Peyer's patch (tissue), 4 donors: ENCODE measurements around the gene ADARB1. TPM values are rescaled to one million over a fixed set of nuclear protein-coding genes. Genes with fewer than 3 reads are reported as not detected.

ENCODE experiments used
- DNase-seq, 3 donors: peaks; one replicate each; pipeline ENCODE4 v3.0.0-alpha.2; 2017 to 2019
- H3K27ac ChIP-seq, 4 donors: fragments of 200-600 bp; sonication (generic); one replicate each; pipeline ENCODE4 v1.5.1; 2016 to 2019
- H3K27me3 ChIP-seq, 2 donors: fragments of 200-600 bp; sonication (generic); one replicate each; pipeline ENCODE4 v1.5.1; 2019
- H3K36me3 ChIP-seq, 3 donors: fragments of 200-600 bp; sonication (generic); one replicate each; pipeline ENCODE4 v1.5.1; 2016 to 2019
- H3K4me1 ChIP-seq, 4 donors: fragments of 200-600 bp; sonication (generic); one replicate each; pipeline ENCODE4 v1.5.1; 2016 to 2019
- H3K4me3 ChIP-seq, 4 donors: fragments of 200-600 bp; sonication (generic); 1 replicate in 3 of 4; 2 replicates in 1 of 4; pipeline ENCODE4 v1.5.1; 2016 to 2019; ENCODE audit warnings: mild to moderate bottlenecking in 1 of 4
- H3K9me3 ChIP-seq, 4 donors: fragments of 200-600 bp; sonication (generic); one replicate each; pipeline ENCODE4 v1.5.1; 2016 to 2019; ENCODE audit warnings: mild to moderate bottlenecking in 1 of 4
- POLR2A ChIP-seq, 2 donors: fragments of 450-650 bp; IDR thresholded peaks; one replicate each; pipeline ENCODE4 v1.5.1; 2017; ENCODE audit warnings: antibody characterized with exemption in 2 of 2, mild to moderate bottlenecking in 2 of 2, moderate library complexity in 2 of 2
- total RNA-seq, 4 donors: library from RNA; depleted of rRNA; stranded (reverse); fragments of >200 nt; gene quantifications; one replicate each; pipeline ENCODE4 v1.1.0, GENCODE V29; 2016
- TF ChIP-seq, protein P1 (sequence below), 6 experiments: fragments of 450-650 bp in 4 of 6; fragments of 200-600 bp in 2 of 6; sonication (generic) in 1 of 6; IDR thresholded peaks; one replicate each; pipeline ENCODE4 v1.5.1; 2017 to 2019; ENCODE audit warnings: antibody characterized with exemption in 6 of 6, mild to moderate bottlenecking in 3 of 6, moderate library complexity in 1 of 6

Gene ADARB1
- total RNA-seq, 4 donors from 2014 or later, result 7.4 to 47.9 (median 10.0) TPM

DNA sequence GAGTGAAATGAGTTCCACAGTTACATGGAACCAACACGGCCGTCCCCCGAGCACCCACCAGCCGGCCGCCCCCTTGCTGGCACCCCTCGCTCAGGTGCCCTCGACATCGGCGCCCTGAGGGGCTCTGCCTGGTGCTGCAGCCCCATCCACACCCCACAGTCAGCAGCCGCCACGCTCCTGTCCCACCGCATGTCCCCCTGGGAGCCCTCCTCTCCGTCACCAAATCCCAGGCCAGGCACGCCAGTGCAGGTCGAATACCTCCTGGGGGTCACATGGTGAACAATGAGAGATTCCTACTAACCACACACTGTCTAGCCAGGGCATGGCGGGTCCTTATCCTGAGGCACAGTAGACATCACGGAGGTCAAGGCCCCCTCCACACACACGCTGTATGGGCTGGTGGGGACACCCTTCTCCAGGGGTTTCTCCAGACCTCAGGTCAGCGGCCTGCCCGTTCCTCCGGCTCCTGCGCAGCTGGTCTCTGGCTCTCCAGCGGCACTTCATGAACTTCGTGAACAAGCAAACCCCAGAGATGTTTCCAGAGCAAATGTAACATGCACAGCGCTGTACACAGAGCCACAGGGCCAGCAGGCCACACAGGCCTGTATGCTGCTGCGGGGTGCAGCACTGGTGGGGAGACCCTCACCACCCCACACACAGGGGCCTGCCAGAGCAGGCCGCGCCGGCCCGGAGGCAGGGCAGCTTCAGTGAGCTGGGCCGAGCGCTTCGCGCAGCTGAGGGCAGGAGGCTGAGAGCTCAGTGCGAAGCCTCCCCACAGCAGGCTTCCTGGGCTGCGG is 191.5 kb downstream of the ADARB1 start:
- Histone ChIP-seq H3K9me3 (no peaks in the 10 kb centered on the region), H3K4me3 (no peak overlapping the region), H3K36me3 (peaks cover 0 to 67% (median 0%) of the 10 kb centered on the region in 3 donors), H3K4me1 (no peaks in the 10 kb centered on the region), H3K27me3 (no peaks in the 10 kb centered on the region), H3K27ac (no peak overlapping the region)
- TF ChIP-seq POLR2A (IDR thresholded peaks at IDR 0.05), result no peak
- TF ChIP-seq, protein P1, sequence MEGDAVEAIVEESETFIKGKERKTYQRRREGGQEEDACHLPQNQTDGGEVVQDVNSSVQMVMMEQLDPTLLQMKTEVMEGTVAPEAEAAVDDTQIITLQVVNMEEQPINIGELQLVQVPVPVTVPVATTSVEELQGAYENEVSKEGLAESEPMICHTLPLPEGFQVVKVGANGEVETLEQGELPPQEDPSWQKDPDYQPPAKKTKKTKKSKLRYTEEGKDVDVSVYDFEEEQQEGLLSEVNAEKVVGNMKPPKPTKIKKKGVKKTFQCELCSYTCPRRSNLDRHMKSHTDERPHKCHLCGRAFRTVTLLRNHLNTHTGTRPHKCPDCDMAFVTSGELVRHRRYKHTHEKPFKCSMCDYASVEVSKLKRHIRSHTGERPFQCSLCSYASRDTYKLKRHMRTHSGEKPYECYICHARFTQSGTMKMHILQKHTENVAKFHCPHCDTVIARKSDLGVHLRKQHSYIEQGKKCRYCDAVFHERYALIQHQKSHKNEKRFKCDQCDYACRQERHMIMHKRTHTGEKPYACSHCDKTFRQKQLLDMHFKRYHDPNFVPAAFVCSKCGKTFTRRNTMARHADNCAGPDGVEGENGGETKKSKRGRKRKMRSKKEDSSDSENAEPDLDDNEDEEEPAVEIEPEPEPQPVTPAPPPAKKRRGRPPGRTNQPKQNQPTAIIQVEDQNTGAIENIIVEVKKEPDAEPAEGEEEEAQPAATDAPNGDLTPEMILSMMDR (IDR thresholded peaks at IDR 0.05), result no peak
- DNase-seq, result peak; percentile 3 to 44 (median 37)

DNA sequence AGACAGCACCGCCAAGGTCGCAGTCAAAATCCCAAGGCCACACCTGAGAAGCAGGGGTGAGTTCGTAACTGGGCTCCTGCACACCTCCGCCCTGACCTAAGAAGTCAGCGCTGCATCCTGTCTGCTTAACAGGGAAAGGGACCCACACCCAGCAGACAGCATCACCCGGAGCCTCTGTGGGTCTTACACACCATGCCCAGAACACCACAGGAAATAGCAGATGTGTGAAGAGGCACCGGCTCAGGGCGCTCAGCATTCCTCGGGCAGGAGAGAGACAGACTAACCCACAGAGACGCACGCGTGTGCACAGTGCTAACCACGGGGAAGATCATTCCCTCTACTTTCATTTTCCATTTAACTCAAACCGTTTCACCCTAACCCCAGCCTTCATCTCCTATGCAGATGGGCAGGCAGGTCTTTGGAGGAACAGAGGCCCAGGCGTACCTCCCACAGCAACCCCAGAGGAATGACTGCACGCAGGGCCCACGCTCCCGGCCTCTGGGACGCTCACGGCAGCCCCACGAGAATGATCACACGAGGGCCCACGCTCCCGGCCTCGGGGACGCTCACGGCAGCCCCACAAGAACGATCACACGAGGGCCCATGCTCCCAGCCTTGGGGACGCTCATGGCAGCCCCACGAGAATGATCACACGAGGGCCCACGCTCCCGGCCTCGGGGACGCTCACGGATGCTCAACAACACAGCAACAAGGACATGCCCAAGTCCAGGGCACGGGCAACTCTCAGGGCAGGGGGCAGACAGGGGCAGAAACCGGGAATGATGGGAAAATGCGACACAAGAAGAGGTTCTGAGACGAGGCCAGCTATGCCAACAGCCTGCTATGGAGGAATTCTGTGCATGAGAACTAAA is 192.4 kb downstream of the ADARB1 start:
- Histone ChIP-seq H3K4me1 (no peaks in the 10 kb centered on the region), H3K27me3 (no peaks in the 10 kb centered on the region), H3K27ac (no peak overlapping the region), H3K36me3 (peaks cover 0 to 76% (median 0%) of the 10 kb centered on the region in 3 donors), H3K4me3 (no peak overlapping the region), H3K9me3 (no peaks in the 10 kb centered on the region)
- peak; percentile 16 to 59 (median 43) for DNase-seq
- TF ChIP-seq, protein P1 (IDR thresholded peaks at IDR 0.05), result no peak
- TF ChIP-seq POLR2A (IDR thresholded peaks at IDR 0.05), result no peak

- Histone ChIP-seq H3K4me1 (no peaks in the 10 kb centered on the region), H3K36me3 (peaks cover 0 to 81% (median 0%) of the 10 kb centered on the region in 3 donors), H3K9me3 (no peaks in the 10 kb centered on the region), H3K27me3 (no peaks in the 10 kb centered on the region), H3K4me3 (no peak overlapping the region), H3K27ac (no peak overlapping the region)
- TF ChIP-seq, protein P1 (IDR thresholded peaks at IDR 0.05), result no peak
- TF ChIP-seq POLR2A (IDR thresholded peaks at IDR 0.05), result no peak
- DNase-seq, result peak in 1 of 3 donors; percentile 19
Observed at GRCh38 chr21:45267390-45267760, 193.0 kb downstream of the ADARB1 start.

DNA sequence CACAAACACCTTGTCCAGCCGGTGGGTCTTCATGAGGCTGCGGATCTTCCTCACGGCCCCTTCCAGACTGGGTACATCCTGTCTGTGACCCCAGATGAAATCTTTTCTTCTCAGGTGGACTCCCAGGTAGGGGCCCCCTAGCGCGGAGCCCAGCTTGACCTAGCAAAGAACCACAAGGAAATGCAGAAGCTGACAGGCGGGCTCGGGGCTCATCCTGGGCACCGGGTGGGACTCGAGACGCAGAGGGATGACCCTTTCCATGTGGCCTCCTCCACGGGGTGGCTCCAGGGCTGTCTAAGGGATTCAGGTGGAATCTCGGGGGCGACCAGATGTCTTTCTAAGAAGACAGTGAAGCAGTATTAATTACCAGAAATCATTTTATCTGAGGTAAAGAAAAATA is 195.5 kb downstream of the ADARB1 start:
- H3K9me3 ChIP-seq, result no peaks in the 10 kb centered on the region
- H3K27me3 ChIP-seq, result no peaks in the 10 kb centered on the region
- peak in 2 of 3 donors; percentile 12 to 27 for DNase-seq
- no peak for TF ChIP-seq POLR2A (IDR thresholded peaks at IDR 0.05)
- TF ChIP-seq, protein P1 (IDR thresholded peaks at IDR 0.05), result no peak
- no peak overlapping the region for H3K27ac ChIP-seq
- H3K4me3 ChIP-seq, result no peak overlapping the region
- peaks cover 0 to 86% (median 0%) of the 10 kb centered on the region in 3 donors for H3K36me3 ChIP-seq
- no peaks in the 10 kb centered on the region for H3K4me1 ChIP-seq

DNA sequence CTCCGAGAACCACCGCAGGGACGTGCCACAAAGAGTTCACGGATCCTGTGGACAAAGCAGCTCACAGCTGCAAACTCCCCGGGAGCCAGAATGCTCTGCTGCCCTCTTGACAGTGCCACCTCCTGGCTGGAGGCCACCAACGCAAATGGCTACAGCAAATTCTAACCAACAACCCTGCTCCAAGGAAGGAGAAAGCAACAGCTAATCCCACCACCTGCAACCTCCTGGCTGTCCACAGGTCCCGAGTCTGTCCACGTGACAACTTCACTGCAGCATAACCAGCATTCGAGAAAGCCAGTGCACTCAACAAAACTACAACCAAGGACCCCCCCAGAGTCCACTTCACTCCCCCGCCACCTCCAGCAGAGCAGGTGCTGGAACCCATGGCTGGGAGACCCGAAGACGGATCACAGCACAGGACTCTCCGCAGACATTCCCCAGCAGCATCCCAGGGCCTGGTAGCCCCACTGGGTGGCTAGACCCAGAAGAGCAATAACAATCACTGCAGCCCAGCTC is 196.0 kb downstream of the ADARB1 start:
- TF ChIP-seq, protein P1 (IDR thresholded peaks at IDR 0.05), result no peak
- no peak for TF ChIP-seq POLR2A (IDR thresholded peaks at IDR 0.05)
- DNase-seq, result peak in 2 of 3 donors; percentile 11 to 46
- Histone ChIP-seq H3K36me3 (peaks cover 0 to 86% (median 0%) of the 10 kb centered on the region in 3 donors), H3K4me1 (no peaks in the 10 kb centered on the region), H3K9me3 (no peaks in the 10 kb centered on the region), H3K27me3 (no peaks in the 10 kb centered on the region), H3K27ac (no peak overlapping the region), H3K4me3 (no peak overlapping the region)

Other genes starting within 250 kb of the ADARB1 start
- 100 to 1,000 TPM in 3 of 4 donors, 10 to 100 TPM in 1; 69.3 to 495 (median 390) TPM for gene PTTG1IP, start 200.9 kb upstream of the ADARB1 start, total RNA-seq
- 10 to 100 TPM in 3 of 4 donors, 1 to 10 TPM in 1; 9.3 to 58.6 (median 16.4) TPM for gene ITGB2, start 153.7 kb upstream of the ADARB1 start, total RNA-seq
- 10 to 100 TPM in 1 of 4 donors, 1 to 10 TPM in 2, not detected in 1; 7.8 to 10.5 (median 10.0) TPM for gene SLX9, start 134.6 kb upstream of the ADARB1 start, total RNA-seq
- gene POFUT2, start 213.3 kb downstream of the ADARB1 start, total RNA-seq, result 10 to 100 TPM; 25.6 to 76.4 (median 47.6) TPM